Neural cell (in vitro differentiated cells): ENCODE measurements around the gene TSSK6. TPM values are rescaled to one million over a fixed set of nuclear protein-coding genes. Genes with fewer than 3 reads are reported as not detected.
"Not testable (repeated sequence)": the region's sequence is repeated elsewhere in the genome, so short reads cannot be mapped to it uniquely, and the experiment has no call there.

Source experiments
- H2AFZ ChIP-seq: fragments of 200-600, 300-800 bp; sonication (generic), shearing (Covaris generic); 2 replicates; pipeline ENCODE4 v1.6.0; 2014; ENCODE audit warnings: low read depth, mild to moderate bottlenecking, antibody characterized with exemption, low read length, moderate library complexity
- H3F3A ChIP-seq: fragments of 200-600 bp; shearing (Covaris generic); 2 replicates; pipeline ENCODE4 v1.6.1; 2016; ENCODE audit warnings: mild to moderate bottlenecking, moderate library complexity, mixed read lengths, antibody characterized with exemption, low read length; ENCODE audit not compliant: insufficient read depth, poor library complexity, severe bottlenecking
- H3K27ac ChIP-seq: fragments of 200-600, 300-800 bp; sonication (generic), shearing (Covaris generic); 2 replicates; pipeline ENCODE4 v1.5.1; 2014; ENCODE audit warnings: mild to moderate bottlenecking, low read length, moderate library complexity
- H3K27me3 ChIP-seq: fragments of 300-800, 200-600 bp; sonication (generic), shearing (Covaris generic); 2 replicates; pipeline ENCODE4 v1.6.0; 2014; ENCODE audit warnings: mild to moderate bottlenecking, low read depth, low read length, moderate library complexity; ENCODE audit not compliant: insufficient read depth
- H3K36me3 ChIP-seq: fragments of 300-800, 200-600 bp; sonication (generic), shearing (Covaris generic); 2 replicates; pipeline ENCODE4 v1.5.1; 2014; ENCODE audit warnings: mild to moderate bottlenecking, antibody characterized with exemption, low read length, moderate library complexity; ENCODE audit not compliant: insufficient read depth
- H3K4me2 ChIP-seq: fragments of 300-800, 200-600 bp; sonication (generic), shearing (Covaris generic); 2 replicates; pipeline ENCODE4 v1.6.0; 2014; ENCODE audit warnings: mild to moderate bottlenecking, low read length
- H3K4me3 ChIP-seq: fragments of 300-800, 200-600 bp; sonication (generic), shearing (Covaris generic); 2 replicates; pipeline ENCODE4 v1.5.1; 2014; ENCODE audit warnings: mild to moderate bottlenecking, low read length, moderate library complexity
- H3K79me2 ChIP-seq: fragments of 200-600 bp; shearing (Covaris generic); replicated peaks from 2 replicates; pipeline ENCODE4 v1.6.0; 2014; ENCODE audit warnings: mild to moderate bottlenecking, low read length, moderate library complexity; ENCODE audit not compliant: insufficient read depth
- H3K9ac ChIP-seq: fragments of 300-800, 200-600 bp; sonication (generic), shearing (Covaris generic); 2 replicates; pipeline ENCODE4 v1.6.1; 2016; ENCODE audit warnings: mild to moderate bottlenecking, low read length, mixed read lengths
- H3K9me2 ChIP-seq: fragments of 200-600 bp; shearing (Covaris generic); 2 replicates; pipeline ENCODE4 v1.6.1; 2016; ENCODE audit warnings: mild to moderate bottlenecking, low read length, mixed read lengths; ENCODE audit not compliant: insufficient read depth
- H3K9me3 ChIP-seq: fragments of 200-600, 300-800 bp; sonication (generic), shearing (Covaris generic); 2 replicates; pipeline ENCODE4 v1.6.1; 2016; ENCODE audit warnings: mild to moderate bottlenecking, mixed run types, low read length, moderate library complexity, mixed read lengths
- H4K20me1 ChIP-seq: fragments of 200-600 bp; shearing (Covaris generic); 2 replicates; pipeline ENCODE4 v1.6.1; 2016; ENCODE audit warnings: mild to moderate bottlenecking, mixed run types; ENCODE audit not compliant: insufficient read depth
- CTCF ChIP-seq: fragments of 450-650 bp; IDR thresholded peaks from 2 replicates; pipeline ENCODE4 v1.5.1; 2014; ENCODE audit warnings: antibody characterized with exemption, mild to moderate bottlenecking, moderate library complexity; ENCODE audit not compliant: poor library complexity, severe bottlenecking
- EP300 ChIP-seq: fragments of 450-650 bp; conservative IDR thresholded peaks from 2 replicates; pipeline ENCODE4 v1.6.1; 2014; ENCODE audit warnings: antibody characterized with exemption, mild to moderate bottlenecking, moderate library complexity; ENCODE audit not compliant: poor library complexity, severe bottlenecking
- EZH2 ChIP-seq: fragments of 200-600, 300-800 bp; shearing (Covaris generic), sonication (generic); IDR thresholded peaks from 2 replicates; pipeline ENCODE4 v1.6.1; 2014; ENCODE audit warnings: antibody characterized with exemption, low read length, borderline replicate concordance, mild to moderate bottlenecking; ENCODE audit not compliant: insufficient read depth, poor library complexity, severe bottlenecking
- MXI1 ChIP-seq: fragments of 450-650 bp; conservative IDR thresholded peaks from 2 replicates; pipeline ENCODE4 v1.6.1; 2014; ENCODE audit warnings: antibody characterized with exemption, mild to moderate bottlenecking; ENCODE audit not compliant: poor library complexity, severe bottlenecking
- POLR2AphosphoS5 ChIP-seq: IDR thresholded peaks from 2 replicates; pipeline ENCODE4 v1.6.1; 2012
- RAD21 ChIP-seq: fragments of 450-650 bp; conservative IDR thresholded peaks from 2 replicates; pipeline ENCODE4 v1.6.1; 2014; ENCODE audit warnings: antibody characterized with exemption, mild to moderate bottlenecking, moderate library complexity
- REST ChIP-seq: IDR thresholded peaks from 2 replicates; pipeline ENCODE4 v1.6.1; 2012; ENCODE audit warnings: borderline replicate concordance
- SMC3 ChIP-seq: fragments of 450-650 bp; conservative IDR thresholded peaks from 2 replicates; pipeline ENCODE4 v1.6.1; 2014; ENCODE audit warnings: antibody characterized with exemption, mild to moderate bottlenecking, moderate library complexity; ENCODE audit not compliant: poor library complexity
- TAF1 ChIP-seq: IDR thresholded peaks from 2 replicates; pipeline ENCODE4 v1.6.1; 2012; ENCODE audit warnings: low read depth
- polyA plus RNA-seq: library from polyadenylated mRNA; depleted of rRNA; stranded (reverse); fragments of >200 nt; gene quantifications from 2 replicates; pipeline ENCODE4 v1.2.3, GENCODE V29; 2014

The TSSK6 gene
- polyA plus RNA-seq, 1 donor from 2014 or later: 5.3 TPM

- Histone ChIP-seq H3K9me3 (no peaks in the 10 kb centered on the region), H3K79me2 (no peaks in the 10 kb centered on the region), H4K20me1 (no peaks in the 10 kb centered on the region), H3K4me2 (no peak overlapping the region), H3K9ac (no peak overlapping the region), H3K27ac (no peak overlapping the region), H3K36me3 (no peaks in the 10 kb centered on the region), H3K4me3 (no peak overlapping the region), H3F3A (no peaks in the 10 kb centered on the region), H3K27me3 (no peaks in the 10 kb centered on the region), H3K9me2 (no peaks in the 10 kb centered on the region), H2AFZ (no peak overlapping the region)
- TF ChIP-seq SMC3 (no peak), POLR2AphosphoS5 (no peak), MXI1 (no peak), TAF1 (no peak), RAD21 (no peak), EP300 (no peak), CTCF (no peak), EZH2 (no peak), REST (no peak)
Measured at GRCh38 chr19:19475015-19475765, 40.2 kb downstream of the TSSK6 start.

- not testable (repeated sequence) for H3K27me3 ChIP-seq, H3K9ac ChIP-seq, H3K36me3 ChIP-seq, H3K4me2 ChIP-seq, H2AFZ ChIP-seq, H3F3A ChIP-seq, H3K79me2 ChIP-seq, H3K9me2 ChIP-seq, H3K4me3 ChIP-seq, H4K20me1 ChIP-seq, H3K27ac ChIP-seq
- peaks cover 15% of the 10 kb centered on the region for H3K9me3 ChIP-seq
Measured at GRCh38 chr19:19472106-19472505, 43.2 kb downstream of the TSSK6 start.

- H3K9ac ChIP-seq: no peak overlapping the region
- H3K27ac ChIP-seq: no peak overlapping the region
- no peaks in the 10 kb centered on the region for H4K20me1 ChIP-seq
- no peak overlapping the region for H2AFZ ChIP-seq
- no peak overlapping the region for H3K4me3 ChIP-seq
- peaks cover 15% of the 10 kb centered on the region for H3K9me3 ChIP-seq
- no peak for TF ChIP-seq CTCF
- H3K36me3 ChIP-seq: no peaks in the 10 kb centered on the region
- H3K27me3 ChIP-seq: no peaks in the 10 kb centered on the region
- H3K79me2 ChIP-seq: no peaks in the 10 kb centered on the region
- no peaks in the 10 kb centered on the region for H3F3A ChIP-seq
- H3K9me2 ChIP-seq: no peaks in the 10 kb centered on the region
- no peak overlapping the region for H3K4me2 ChIP-seq
Measured at GRCh38 chr19:19471682-19472081, 43.7 kb downstream of the TSSK6 start.
